Measurements from ENCODE around the gene CTU2.

DNA sequence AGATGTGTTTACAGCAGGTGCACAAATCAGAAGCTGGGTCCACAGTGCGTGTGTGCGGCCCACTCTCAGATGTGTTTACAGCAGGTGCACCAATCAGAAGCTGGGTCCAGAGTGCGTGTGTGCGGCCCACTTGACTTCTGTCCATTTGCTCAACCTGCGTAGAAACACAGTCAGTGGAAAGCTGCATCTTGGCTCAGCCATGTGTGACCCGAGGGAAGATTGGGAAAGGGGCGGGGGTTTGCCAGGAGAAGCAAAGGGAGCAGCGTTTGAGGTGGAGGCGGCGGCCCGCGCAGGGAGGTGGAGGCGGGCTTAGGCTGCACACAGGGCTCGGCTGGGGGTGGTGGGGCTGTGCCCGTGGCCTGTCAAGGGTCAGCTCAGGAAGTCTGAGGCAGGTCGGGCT is 4.3 kb downstream of the CTU2 start:
- TF ChIP-seq, protein P1, sequence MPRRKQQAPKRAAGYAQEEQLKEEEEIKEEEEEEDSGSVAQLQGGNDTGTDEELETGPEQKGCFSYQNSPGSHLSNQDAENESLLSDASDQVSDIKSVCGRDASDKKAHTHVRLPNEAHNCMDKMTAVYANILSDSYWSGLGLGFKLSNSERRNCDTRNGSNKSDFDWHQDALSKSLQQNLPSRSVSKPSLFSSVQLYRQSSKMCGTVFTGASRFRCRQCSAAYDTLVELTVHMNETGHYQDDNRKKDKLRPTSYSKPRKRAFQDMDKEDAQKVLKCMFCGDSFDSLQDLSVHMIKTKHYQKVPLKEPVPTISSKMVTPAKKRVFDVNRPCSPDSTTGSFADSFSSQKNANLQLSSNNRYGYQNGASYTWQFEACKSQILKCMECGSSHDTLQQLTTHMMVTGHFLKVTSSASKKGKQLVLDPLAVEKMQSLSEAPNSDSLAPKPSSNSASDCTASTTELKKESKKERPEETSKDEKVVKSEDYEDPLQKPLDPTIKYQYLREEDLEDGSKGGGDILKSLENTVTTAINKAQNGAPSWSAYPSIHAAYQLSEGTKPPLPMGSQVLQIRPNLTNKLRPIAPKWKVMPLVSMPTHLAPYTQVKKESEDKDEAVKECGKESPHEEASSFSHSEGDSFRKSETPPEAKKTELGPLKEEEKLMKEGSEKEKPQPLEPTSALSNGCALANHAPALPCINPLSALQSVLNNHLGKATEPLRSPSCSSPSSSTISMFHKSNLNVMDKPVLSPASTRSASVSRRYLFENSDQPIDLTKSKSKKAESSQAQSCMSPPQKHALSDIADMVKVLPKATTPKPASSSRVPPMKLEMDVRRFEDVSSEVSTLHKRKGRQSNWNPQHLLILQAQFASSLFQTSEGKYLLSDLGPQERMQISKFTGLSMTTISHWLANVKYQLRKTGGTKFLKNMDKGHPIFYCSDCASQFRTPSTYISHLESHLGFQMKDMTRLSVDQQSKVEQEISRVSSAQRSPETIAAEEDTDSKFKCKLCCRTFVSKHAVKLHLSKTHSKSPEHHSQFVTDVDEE (CRISPR knock-in tag; IDR thresholded peaks at IDR 0.05): no peak
- TF ChIP-seq BACH2 (CRISPR knock-in tag; IDR thresholded peaks at IDR 0.05; ENCODE audit: borderline replicate concordance) (no peak), GLIS3 (CRISPR knock-in tag; IDR thresholded peaks at IDR 0.05) (no peak), ZNF8 (CRISPR knock-in tag; IDR thresholded peaks at IDR 0.05) (no peak), ZNF565 (CRISPR knock-in tag; conservative IDR thresholded peaks at IDR 0.05; ENCODE audit: low read depth) (no peak), PATZ1 (CRISPR knock-in tag; IDR thresholded peaks at IDR 0.05; ENCODE audit: borderline replicate concordance) (no peak), ZC3H10 (CRISPR knock-in tag; IDR thresholded peaks at IDR 0.05) (no peak), ARNTL (CRISPR knock-in tag; IDR thresholded peaks at IDR 0.05; ENCODE audit: borderline replicate concordance, low read depth) (no peak), ZNF70 (CRISPR knock-in tag; IDR thresholded peaks at IDR 0.05) (no peak), ZFP3 (CRISPR knock-in tag; IDR thresholded peaks at IDR 0.05) (no peak), OSR1 (CRISPR knock-in tag; IDR thresholded peaks at IDR 0.05) (no peak), PPARA (CRISPR knock-in tag; IDR thresholded peaks at IDR 0.05; ENCODE audit: borderline replicate concordance) (no peak), TOX (CRISPR knock-in tag; IDR thresholded peaks at IDR 0.05; ENCODE audit: borderline replicate concordance) (no peak)
- TF ChIP-seq, protein P2, sequence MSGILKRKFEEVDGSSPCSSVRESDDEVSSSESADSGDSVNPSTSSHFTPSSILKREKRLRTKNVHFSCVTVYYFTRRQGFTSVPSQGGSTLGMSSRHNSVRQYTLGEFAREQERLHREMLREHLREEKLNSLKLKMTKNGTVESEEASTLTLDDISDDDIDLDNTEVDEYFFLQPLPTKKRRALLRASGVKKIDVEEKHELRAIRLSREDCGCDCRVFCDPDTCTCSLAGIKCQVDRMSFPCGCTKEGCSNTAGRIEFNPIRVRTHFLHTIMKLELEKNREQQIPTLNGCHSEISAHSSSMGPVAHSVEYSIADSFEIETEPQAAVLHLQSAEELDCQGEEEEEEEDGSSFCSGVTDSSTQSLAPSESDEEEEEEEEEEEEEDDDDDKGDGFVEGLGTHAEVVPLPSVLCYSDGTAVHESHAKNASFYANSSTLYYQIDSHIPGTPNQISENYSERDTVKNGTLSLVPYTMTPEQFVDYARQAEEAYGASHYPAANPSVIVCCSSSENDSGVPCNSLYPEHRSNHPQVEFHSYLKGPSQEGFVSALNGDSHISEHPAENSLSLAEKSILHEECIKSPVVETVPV (CRISPR knock-in tag; IDR thresholded peaks at IDR 0.05): no peak
